Effector CD8-positive, alpha-beta T cell (primary cell): ENCODE results near the gene AFMID.

Experiments used
- DNase-seq: peaks from one replicate; lab custom pipeline; 2025; lab: John Stamatoyannopoulos, UW

AFMID gene

DNA sequence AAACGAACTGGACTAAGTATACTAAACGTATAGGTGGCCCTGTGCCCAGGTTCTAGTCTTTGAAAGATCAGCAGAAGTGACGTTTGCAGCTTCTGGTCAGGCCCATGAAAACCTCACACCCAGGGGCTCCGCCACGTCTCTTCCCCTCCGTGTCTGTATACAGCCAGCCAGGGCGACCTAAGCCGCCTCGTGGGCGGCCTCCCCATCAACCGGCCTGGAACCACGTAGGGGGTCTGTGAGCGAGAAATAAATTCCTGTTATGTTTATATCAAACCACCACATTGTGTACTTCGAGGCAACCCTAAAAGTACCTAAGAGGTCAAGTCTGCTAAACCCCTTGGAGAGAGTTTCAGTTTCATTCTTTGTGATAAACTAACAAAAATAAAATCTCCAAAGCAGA, 7.1 kb upstream of the AFMID start:
- no peak for DNase-seq

DNA sequence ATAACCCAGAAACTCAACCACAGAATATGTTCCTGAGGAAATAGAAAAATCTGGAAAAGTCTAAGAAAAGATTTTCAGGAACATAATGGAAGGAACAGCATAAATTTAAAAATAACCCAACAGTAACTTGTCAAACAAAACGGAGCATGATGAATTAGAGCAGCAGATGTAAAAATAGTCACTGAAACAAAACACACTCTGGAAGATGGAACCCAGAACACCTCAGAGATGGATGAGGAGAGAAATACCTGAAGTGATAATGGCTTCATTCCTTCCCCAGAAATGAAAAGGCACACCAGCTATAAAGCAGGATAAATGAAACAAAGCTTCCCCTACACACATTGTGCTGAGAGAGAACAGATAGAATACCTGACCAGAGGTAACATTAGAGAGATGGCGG, 6.7 kb upstream of the AFMID start:
- DNase-seq, result no peak

- DNase-seq, result no peak
Measured at GRCh38 chr17:78182504-78182903, 4.7 kb upstream of the AFMID start.

- no peak for DNase-seq
Measured at GRCh38 chr17:78183916-78184315, 3.2 kb upstream of the AFMID start.

DNA sequence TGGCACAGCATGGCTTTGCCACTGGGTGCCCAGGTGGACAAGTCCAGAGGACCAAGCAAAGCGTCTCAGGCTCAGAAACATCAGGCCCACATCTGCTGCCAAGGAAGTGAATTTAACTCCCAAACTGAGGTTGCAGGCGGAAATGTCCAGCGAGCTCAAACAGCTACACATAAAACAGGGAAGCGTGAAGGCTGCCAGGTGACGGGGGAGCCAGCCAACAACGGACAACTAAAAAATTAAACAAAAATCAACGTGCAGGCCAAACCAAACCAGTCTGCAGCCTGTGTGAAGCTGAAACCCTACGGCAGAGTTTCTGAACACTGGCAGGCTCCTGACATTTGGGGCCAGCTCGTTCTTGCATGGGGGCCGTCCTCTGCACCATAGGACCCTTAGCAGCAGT, 2.8 kb upstream of the AFMID start:
- DNase-seq, result no peak

- DNase-seq, result no peak
Measured at GRCh38 chr17:78184868-78185267, 2.3 kb upstream of the AFMID start.

GRCh38 chr17:78185981-78186691, 1.0 kb upstream of the AFMID start:
- DNase-seq, result no peak

- no peak for DNase-seq
Measured at GRCh38 chr17:78196716-78197115, 9.6 kb downstream of the AFMID start.

DNA sequence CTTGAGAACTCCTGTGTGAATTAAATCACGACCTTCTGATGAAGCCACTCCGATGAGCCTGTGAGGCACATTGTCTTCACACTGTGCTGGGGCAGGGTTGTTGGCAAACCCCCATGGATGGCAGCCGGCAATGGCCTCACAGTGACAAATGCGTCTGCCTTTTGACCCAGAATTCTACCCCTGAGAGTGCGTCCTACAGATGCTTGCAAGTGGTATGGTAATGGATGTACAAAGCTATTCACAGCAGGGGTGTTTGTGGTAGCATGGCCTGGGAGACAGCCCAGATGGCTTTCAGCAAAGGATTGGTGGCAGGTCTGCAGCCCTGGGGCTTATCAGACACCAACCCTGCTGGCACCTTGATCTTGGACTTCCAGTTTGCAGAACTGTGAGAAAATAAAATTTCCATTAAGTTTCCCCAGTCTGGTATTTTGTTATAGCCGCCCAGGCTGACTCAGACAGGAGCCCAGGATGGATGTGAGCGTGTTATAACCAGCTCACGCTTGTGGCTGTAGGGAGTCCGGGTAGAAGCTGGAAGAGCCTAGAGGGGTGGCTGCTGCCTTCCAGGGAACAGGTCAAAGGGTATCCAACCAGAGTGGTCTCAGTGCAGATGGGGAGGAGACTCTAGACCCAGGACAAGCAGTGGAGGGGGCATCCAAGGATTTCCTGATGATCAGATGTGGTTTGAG, 10.1 kb downstream of the AFMID start:
- DNase-seq, result no peak

- no peak for DNase-seq
Measured at GRCh38 chr17:78200451-78200850, 13.3 kb downstream of the AFMID start.

GRCh38 chr17:78202666-78203065, 15.5 kb downstream of the AFMID start:
- no peak for DNase-seq

DNA sequence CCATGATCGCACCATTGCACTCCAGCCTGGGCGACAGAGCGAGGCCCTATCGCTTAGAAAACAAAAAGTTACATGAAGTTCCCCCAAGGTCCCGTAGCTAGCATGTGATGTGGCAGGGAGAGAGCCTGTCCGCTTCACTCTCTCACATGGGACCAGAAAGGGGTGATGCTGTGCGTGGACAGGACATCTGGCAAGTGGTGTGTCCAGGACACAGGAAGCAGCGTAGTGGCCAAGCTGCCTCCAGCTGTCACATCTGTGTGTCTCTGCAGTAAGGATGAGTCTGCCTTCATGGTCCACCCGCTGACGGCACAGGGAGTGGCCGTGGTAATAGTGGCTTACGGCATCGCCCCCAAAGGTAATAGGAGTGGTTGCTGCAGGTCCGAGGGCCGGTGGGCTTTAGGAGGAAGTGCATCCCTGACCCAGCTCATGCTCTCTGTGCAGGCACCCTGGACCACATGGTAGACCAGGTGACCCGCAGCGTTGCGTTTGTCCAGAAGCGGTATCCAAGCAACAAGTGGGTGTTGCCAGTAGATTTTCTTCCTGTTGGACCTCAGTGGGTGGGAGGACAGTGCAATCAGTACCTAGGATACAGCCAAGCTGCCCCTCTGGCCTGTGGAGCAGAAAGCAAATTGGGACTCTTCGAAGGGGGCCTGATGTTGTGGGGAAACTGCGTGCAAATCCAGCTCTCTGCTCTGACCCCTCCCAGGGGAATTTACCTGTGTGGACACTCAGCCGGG, 17.4 kb downstream of the AFMID start:
- DNase-seq, result no peak

DNA sequence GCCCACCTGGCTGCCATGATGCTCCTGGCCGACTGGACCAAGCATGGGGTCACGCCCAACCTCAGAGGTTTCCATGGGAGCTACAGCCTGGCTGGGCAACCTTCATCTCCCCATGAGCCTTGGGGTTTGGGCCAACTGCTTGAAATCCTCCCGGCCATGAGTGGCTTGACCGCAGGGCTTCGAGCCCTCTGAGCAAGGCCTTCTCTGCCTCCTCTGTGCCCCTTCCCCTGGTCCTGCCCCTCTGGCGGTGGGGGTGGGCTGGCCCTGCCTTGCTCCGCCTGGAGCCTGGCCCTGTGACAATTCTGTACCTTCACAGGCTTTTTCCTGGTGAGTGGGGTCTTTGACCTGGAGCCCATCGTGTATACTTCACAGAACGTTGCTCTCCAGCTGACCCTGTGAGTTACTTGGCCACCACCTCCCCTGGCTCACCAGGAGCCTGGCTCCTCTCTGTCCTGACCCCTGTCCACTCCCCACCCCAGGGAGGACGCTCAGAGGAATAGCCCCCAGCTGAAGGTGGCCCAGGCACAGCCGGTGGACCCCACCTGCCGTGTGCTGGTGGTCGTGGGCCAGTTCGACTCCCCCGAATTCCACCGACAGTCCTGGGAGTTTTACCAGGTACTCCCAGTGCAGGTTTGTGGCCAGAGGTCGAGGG, 18.1 kb downstream of the AFMID start:
- DNase-seq, result no peak

DNA sequence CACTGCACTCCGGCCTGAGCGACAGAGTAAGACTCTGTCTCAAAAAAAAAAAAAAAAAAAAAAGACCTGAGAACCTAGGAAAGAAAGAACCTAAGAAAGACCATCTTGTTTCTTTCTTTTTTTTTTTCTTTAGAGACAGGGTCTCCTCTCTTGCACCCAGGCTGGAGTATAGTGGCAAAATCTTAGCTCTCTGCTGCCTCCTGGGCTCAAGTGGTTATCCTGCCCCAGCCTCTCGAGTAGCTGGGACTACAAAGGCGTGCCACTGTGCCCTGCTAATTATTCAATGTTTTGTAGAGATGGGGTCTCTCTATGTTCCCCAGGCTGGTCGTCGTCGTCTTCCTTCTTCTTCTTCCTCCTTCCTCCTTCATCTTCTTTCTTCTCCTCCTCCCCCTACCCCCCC, 19.1 kb downstream of the AFMID start:
- no peak for DNase-seq

DNA sequence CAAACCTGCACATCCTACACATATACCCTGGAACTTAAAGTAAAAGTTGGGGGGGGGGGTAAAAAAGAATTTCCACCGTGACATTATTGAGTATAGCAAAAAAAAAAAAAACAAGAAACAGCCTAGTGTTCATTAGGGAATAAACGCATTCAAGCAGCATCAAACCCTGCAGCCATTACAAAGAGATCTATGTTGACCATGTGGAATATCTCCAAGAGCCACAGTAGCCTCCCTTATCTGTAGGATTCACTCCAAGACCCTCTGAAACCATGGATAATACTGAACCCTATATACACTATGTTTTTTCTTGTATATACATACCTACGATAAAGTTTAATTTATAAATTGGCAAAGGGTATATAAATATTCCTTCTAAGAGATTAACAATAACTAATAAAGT, 21.3 kb downstream of the AFMID start:
- DNase-seq, result no peak

GRCh38 chr17:78210111-78210510, 22.9 kb downstream of the AFMID start:
- DNase-seq, result no peak

DNA sequence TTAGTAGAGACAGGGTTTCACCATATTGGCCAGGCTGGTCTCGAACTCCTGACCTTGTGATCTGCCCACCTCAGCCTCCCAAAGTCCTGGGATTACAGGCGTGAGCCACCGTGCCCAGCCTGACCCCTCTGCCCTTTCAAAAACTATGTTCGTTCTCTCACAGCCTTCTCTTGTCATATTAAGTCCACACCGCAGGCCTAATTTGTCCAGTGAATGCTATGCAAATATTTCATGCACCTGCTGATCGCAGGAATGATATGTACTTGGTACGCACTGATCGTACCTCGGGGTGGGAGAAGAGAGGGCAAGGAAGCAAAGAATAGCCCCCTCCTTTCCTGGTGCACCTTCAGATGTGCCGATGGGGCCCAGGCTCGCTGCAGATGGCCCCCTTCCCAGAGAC, 23.9 kb downstream of the AFMID start:
- DNase-seq, result no peak

- DNase-seq, result peak; percentile 84
Measured at GRCh38 chr17:78214016-78214705, 27.0 kb downstream of the AFMID start, which contains the start of gene BIRC5. Gene BIRC5 (plus strand): TSS chr17:78214253. CDS start chr17:78214317, 64 bp downstream.

- DNase-seq, result no peak
Measured at GRCh38 chr17:78214706-78215061, 27.5 kb downstream of the AFMID start.

DNA sequence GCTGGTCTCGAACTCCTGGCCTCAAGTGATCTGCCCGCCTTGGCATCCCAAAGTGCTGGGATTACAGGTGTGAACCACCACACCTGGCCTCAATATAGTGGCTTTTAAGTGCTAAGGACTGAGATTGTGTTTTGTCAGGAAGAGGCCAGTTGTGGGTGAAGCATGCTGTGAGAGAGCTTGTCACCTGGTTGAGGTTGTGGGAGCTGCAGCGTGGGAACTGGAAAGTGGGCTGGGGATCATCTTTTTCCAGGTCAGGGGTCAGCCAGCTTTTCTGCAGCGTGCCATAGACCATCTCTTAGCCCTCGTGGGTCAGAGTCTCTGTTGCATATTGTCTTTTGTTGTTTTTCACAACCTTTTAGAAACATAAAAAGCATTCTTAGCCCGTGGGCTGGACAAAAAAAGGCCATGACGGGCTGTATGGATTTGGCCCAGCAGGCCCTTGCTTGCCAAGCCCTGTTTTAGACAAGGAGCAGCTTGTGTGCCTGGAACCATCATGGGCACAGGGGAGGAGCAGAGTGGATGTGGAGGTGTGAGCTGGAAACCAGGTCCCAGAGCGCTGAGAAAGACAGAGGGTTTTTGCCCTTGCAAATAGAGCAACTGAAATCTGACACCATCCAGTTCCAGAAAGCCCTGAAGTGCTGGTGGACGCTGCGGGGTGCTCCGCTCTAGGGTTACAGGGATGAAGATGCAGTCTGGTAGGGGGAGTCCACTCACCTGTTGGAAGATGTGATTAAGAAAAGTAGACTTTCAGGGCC, 32.4 kb downstream of the AFMID start:
- no peak for DNase-seq

DNA sequence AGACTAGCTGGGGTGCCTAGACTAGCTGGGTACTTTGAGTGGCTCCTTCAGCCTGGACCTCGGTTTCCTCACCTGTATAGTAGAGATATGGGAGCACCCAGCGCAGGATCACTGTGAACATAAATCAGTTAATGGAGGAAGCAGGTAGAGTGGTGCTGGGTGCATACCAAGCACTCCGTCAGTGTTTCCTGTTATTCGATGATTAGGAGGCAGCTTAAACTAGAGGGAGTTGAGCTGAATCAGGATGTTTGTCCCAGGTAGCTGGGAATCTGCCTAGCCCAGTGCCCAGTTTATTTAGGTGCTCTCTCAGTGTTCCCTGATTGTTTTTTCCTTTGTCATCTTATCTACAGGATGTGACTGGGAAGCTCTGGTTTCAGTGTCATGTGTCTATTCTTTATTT, 35.9 kb downstream of the AFMID start:
- DNase-seq, result no peak
